ENCODE data around the gene ZNF552.
A peak's percentile ranks its signal among the peaks of the same experiment; 100 is the strongest.
"Not testable (repeated sequence)": the region's sequence is repeated elsewhere in the genome, so short reads cannot be mapped to it uniquely, and the experiment has no call there.

ZNF552 gene

GRCh38 chr19:57814505-57815246, at the start of gene ZNF552:
TSS of gene ZNF552 (minus strand) at chr19:57814913. CDS start at chr19:57814743, 170 bp downstream.
- peak; percentile 88 for DNase-seq

DNA sequence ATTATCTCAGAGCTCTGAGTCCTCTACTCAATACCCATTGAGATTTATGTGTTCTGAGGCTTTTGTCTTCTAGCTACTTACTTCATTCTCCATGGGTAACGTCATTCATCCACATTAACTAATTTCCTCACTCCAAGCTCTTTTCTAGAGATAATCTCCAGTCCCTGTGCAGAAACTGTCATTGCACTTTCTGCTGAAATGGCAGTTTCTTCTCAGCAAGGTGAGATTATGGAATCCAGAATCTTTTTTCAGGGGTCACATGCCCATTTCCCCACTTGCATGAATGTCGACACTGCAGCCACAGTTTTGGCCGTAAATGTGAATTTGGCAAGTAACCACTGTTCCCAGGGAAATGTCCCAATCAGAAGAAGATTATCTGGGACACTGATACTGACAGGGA, 47.6 kb upstream of the ZNF552 start:
- DNase-seq: not testable (repeated sequence)

DNA sequence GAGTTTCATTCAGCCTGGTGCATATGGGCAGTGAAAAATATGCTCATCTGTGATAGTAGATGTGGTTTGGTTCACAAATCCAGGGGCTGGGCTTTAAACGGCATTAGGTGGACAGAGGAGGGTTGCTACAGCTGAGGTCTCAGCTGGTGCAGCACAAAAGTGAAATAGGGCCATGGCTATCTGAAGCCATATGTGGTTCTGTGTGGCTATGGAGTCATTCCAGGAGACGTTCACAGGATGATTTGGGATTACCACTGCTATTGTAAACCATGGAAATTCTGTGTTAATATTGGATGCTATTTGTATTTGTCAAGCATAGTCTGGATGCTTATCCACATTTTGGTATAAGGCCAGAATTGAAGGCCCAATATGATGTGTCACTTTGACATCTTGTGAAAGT, 39.4 kb upstream of the ZNF552 start:
- DNase-seq: not testable (repeated sequence)

- not testable (repeated sequence) for DNase-seq
Measured at GRCh38 chr19:57851812-57852603, 37.3 kb upstream of the ZNF552 start.

GRCh38 chr19:57850553-57851017, 35.9 kb upstream of the ZNF552 start:
- DNase-seq: peak; percentile 21

DNA sequence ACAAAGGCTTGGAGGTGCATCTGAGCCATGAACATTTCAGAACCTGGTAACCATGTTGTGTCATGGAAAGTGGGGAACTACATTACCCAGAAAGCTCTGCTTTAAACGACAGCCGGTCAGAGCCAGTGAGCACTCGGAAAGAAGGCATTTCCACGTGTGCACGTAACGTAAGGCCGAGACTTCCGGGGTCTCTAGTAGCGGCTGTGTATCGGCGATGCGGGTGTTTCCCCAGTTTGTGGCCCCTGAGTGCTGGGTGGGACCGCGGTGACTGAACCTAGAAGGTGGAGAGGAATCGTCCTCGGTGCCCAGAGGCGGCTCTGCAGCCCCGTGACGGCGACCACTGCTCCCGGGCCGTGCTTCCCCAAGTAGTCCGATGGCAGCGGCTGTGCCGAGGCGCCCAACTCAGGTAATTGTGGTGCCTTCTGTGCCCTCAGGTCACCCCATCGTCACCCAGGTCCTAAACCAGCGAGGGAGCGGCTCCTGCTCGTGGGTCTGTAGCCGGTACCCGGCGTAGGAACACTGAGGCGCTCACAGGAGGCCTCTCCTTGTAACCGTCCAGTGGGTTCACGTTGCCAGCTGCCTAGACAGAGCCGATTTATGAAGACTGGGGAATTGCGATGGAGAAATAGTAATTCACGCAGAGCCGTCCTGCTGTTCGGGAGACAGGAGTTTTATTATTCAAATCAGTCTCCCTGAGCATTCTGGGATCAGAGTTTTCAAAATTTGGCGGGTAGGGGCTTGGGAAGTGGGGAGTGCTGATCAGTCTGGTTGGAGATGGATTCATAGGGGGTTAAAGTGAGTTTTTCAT, 35.2 kb upstream of the ZNF552 start, which contains the start of gene ZNF587:
Gene ZNF587 (plus strand): TSS at position 194 of the 808 bp plus-strand sequence. CDS start 180 bp downstream, at position 374.
- peak; percentile 74 for DNase-seq

- DNase-seq: not testable (repeated sequence)
Measured at GRCh38 chr19:57849162-57849665, 34.5 kb upstream of the ZNF552 start.

- not testable (repeated sequence) for DNase-seq
Measured at GRCh38 chr19:57847164-57847563, 32.5 kb upstream of the ZNF552 start.

DNA sequence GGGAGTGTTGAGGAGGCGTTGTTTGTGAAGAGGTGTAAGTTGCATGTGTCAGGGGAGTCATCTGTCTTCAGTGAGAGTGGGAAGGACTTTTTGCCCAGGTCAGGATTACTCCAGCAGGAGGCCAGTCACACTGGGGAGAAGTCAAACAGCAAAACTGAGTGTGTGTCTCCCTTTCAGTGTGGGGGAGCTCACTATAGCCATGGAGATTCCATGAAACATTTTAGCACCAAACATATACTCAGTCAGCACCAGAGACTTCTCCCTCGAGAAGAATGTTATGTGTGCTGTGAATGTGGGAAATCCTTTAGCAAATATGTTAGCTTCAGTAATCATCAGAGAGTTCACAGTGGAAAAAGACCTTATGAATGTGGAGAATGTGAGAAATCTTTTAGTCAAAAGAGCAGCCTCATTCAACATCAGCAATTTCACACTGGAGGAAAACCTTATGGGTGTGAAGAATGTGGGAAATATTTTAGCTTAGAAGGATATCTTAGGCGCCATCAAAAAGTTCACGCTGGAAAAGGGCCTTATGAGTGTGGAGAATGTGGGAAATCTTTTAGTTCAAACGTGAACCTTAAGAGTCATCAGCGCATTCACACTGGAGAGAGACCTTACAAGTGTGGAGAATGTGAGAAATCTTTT, 26.5 kb upstream of the ZNF552 start:
- no peak for DNase-seq

- not testable (repeated sequence) for DNase-seq
Measured at GRCh38 chr19:57838622-57839191, 24.0 kb upstream of the ZNF552 start.

DNA sequence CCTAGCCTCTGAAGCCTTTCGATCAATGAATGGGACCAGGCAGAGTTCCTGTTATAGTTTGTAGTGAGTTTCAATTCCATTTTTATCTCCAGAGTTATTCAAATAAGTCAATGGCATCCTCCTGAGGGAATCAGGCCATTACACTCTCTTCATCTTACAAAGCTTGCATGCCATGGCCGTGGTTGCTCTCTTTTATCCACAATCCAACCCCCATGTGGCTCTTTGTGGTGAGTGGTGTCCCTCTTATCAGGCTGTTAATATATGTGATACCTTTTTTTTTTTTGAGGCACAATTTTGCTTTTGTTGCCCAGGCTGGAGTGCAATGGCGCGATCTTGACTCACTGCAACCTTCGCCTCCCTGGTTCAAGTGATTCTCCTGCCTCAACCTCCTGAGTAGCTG, 22.3 kb upstream of the ZNF552 start:
- DNase-seq: not testable (repeated sequence)

DNA sequence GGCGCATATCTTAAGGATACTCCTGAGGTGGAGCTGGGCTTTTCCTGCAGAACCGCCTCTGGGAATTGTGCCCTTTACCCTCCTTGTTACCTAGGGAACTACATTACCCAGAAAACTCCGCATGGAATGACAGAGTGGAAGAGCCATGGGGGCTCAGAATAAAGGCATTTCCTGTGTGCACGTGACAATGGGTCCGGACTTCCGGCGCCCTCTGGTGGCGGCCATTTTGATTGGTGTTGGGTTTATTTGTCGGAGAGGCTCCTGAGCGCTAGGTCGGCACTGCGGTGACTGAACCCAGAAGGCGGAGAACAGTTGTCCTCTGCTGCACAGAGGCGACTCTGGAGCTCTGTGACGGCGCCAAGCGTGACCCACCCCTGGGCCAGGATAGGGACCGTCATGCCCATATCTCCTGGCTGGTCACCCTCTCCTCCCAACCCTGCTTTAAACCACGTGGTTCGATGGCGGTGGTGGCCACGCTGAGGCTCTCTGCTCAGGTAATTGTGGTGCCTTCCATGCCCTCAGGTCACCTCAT, 15.4 kb upstream of the ZNF552 start, which contains the start of gene ZNF587B:
Gene ZNF587B (plus strand): TSS at position 229 of the 532 bp plus-strand sequence. CDS start 230 bp downstream, at position 459.
- peak; percentile 27 for DNase-seq

GRCh38 chr19:57829316-57829715, 14.6 kb upstream of the ZNF552 start:
- no peak for DNase-seq

- no peak for DNase-seq
Measured at GRCh38 chr19:57825511-57825910, 10.8 kb upstream of the ZNF552 start.

DNA sequence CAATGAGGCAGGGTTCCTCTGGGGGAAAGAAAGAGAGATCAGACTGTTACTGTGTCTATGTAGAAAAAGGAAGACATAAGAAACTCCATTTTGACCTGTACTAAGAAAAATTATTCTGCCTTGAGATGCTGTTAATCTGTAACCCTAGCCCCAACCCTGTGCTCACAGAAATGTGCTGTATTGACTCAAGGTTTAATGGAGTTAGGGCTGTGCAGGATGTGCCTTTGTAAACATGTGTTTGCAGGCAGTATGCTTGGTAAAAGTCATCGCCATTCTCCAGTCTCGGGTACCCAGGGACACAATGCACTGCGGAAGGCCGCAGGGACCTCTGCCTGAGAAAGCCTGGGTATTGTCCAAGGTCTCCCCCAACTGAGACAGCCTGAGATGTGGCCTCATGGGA, 8.9 kb upstream of the ZNF552 start:
- not testable (repeated sequence) for DNase-seq

DNA sequence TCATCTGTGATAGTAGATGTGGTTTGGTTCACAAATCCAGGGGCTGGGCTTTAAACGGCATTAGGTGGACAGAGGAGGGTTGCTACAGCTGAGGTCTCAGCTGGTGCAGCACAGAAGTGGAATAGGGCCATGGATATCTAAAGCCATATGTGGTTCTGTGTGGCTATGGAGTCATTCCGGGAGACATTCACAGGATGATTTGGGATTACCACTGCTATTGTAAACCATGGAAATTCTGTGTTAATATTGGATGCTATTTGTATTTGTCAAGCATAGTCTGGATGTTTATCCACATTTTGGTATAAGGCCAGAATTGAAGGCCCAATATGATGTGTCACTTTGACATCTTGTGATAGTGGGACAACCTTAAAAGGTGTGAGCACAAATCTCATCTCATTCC, 8.4 kb upstream of the ZNF552 start:
- DNase-seq: not testable (repeated sequence)

DNA sequence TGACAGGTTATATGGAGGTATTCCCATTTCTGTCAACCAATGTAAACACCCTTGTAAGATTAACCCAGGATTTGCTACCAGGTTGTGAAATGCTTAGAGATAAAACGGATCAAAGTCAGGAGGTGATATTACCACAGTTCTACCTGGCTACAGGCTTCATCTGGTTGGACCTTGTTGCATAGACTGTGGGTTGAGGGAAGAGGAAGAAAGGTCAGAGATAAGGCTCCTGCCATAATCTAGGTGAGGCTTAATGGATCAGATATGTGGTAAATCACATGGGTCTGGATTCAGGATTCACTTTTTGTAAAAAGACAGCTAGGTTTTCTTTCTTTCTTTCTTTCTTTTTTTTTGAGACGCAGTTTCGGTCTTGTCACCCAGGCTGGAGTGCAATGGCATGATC, 6.8 kb upstream of the ZNF552 start:
- DNase-seq: not testable (repeated sequence)

DNA sequence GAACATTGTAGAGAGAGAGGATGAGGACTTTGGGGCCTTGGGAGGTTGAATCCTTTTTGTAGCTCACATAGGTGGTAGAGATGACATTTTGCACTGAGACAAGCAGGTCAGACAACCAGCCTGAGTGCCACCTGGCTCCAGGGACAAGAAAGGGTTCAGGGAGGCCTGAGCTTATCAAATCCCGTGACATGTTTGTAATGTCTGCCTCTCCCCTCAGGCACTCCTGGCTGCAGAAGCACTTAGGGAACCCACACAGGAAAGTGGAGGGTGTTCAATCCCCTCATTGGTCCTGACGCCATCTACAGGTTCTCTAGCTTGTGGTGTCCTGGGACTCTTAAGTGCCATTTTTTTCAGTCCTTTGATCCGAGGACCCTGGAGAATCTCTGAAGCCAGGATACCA, 6.4 kb upstream of the ZNF552 start:
- not testable (repeated sequence) for DNase-seq

DNA sequence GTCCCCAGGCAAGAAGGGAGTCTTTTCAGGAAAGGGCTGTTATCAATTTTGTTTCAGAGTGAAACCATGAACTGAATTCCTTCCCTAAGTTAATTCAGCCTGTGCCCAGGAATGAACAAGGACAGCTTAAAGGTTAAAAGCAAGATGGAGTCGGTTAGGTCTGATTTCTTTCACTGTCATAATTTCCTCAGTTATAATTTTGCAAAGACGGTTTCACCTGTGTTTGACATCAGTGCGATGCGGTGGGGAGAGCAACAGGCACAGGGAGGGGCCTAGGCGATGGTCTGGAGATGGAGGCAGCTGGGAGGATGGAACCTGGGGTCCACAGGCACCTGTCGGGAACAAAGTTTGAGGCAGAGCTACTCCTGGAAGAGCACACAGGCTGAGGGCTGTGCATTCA, 5.9 kb upstream of the ZNF552 start:
- DNase-seq: no peak

- peak; percentile 88 for DNase-seq
Measured at GRCh38 chr19:57819475-57820148, 4.9 kb upstream of the ZNF552 start.

DNA sequence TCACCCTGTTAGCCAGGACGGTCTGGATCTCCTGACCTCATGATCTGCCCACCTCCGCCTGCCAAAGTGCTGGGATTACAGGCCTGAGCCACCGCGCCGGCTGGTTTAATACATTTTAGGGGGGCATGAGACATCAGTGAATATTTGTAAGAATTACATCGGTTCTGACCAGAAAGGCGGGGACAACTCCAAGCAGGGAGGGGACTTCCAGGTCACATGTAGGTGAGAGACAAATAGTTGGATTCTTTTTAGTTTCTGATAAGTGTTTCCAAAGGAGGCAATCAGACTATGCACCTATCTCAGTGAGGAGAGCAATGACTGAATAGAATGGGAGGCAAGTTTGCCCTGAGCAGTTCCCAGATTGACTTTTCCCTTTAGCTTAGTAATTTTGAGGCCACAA, 3.7 kb upstream of the ZNF552 start:
- no peak for DNase-seq
